Thyroid gland (tissue), 4 donors: ENCODE measurements around the gene SLCO3A1.

ENCODE experiments used
- CTCF ChIP-seq, 6 experiments: fragments of 200-600 bp in 3 of 6; fragments of 450-650 bp in 3 of 6; sonication (generic) in 3 of 6; IDR thresholded peaks; one replicate each; pipeline ENCODE4 v1.5.1; 2016 to 2019; ENCODE audit warnings: antibody characterized with exemption in 6 of 6, mild to moderate bottlenecking in 2 of 6, inconsistent platforms in 1 of 6, moderate library complexity in 1 of 6
- POLR2A ChIP-seq, 2 donors: fragments of 450-650 bp; IDR thresholded peaks; one replicate each; pipeline ENCODE4 v1.6.1; 2017; ENCODE audit warnings: antibody characterized with exemption in 2 of 2, mild to moderate bottlenecking in 2 of 2, moderate library complexity in 1 of 2

- TF ChIP-seq CTCF (IDR thresholded peaks at IDR 0.05) = no peak
- TF ChIP-seq POLR2A (IDR thresholded peaks at IDR 0.05) = no peak
These were observed 44.3 kb downstream of the SLCO3A1 start for GRCh38 chr15:91897585-91898372.
